ENCODE results near the gene RILPL1. TPM values are rescaled to one million over a fixed set of nuclear protein-coding genes. Genes with fewer than 3 reads are reported as not detected.
A peak's percentile ranks its signal among the peaks of the same experiment; 100 is the strongest.
"Not testable (repeated sequence)": the region's sequence is repeated elsewhere in the genome, so short reads cannot be mapped to it uniquely, and the experiment has no call there.

RILPL1 gene
- total RNA-seq, 1 experiment from 2014 or later: 18.8 TPM

- H3K4me1 ChIP-seq (ENCODE audit: insufficient read depth, low read length): no peaks in the 10 kb centered on the region
- H3F3A ChIP-seq (ENCODE audit: low read length, unreplicated experiment): no peaks in the 10 kb centered on the region
- H3K27ac ChIP-seq (ENCODE audit: low read length): no peak overlapping the region
- no peak overlapping the region for H3K4me3 ChIP-seq (ENCODE audit: low read length)
- no peak for DNase-seq
- no peak overlapping the region for H2AFZ ChIP-seq (ENCODE audit: low read length)
- BruUV-seq (replicated peaks): no TSS peak
- H3K9me3 ChIP-seq (ENCODE audit: low read length): no peaks in the 10 kb centered on the region
- no peak overlapping the region for H3K9ac ChIP-seq (ENCODE audit: low read length)
- intact Hi-C loops (cut with micrococcal nuclease): no loop called here
- TF ChIP-seq EZH2 (IDR thresholded peaks at IDR 0.05; ENCODE audit: low read length, unreplicated experiment) (no peak), EZH2phosphoT487 (IDR thresholded peaks at IDR 0.05; ENCODE audit: borderline replicate concordance, low read length) (no peak)
- TF ChIP-seq, protein P1, sequence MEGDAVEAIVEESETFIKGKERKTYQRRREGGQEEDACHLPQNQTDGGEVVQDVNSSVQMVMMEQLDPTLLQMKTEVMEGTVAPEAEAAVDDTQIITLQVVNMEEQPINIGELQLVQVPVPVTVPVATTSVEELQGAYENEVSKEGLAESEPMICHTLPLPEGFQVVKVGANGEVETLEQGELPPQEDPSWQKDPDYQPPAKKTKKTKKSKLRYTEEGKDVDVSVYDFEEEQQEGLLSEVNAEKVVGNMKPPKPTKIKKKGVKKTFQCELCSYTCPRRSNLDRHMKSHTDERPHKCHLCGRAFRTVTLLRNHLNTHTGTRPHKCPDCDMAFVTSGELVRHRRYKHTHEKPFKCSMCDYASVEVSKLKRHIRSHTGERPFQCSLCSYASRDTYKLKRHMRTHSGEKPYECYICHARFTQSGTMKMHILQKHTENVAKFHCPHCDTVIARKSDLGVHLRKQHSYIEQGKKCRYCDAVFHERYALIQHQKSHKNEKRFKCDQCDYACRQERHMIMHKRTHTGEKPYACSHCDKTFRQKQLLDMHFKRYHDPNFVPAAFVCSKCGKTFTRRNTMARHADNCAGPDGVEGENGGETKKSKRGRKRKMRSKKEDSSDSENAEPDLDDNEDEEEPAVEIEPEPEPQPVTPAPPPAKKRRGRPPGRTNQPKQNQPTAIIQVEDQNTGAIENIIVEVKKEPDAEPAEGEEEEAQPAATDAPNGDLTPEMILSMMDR (conservative IDR thresholded peaks at IDR 0.05; ENCODE audit: low read depth, low read length): no peak
- H3K9me2 ChIP-seq (replicated peaks; ENCODE audit: low read length): no peaks in the 10 kb centered on the region
- ATAC-seq: no peak
- no peak overlapping the region for H3K4me2 ChIP-seq (ENCODE audit: low read length)
- H3K79me2 ChIP-seq (ENCODE audit: low read length): no peaks in the 10 kb centered on the region
- CTCF ChIA-PET: no interaction called here
- H3K27me3 ChIP-seq (ENCODE audit: low read length): no peaks in the 10 kb centered on the region
- H4K20me1 ChIP-seq (ENCODE audit: low read length): no peaks in the 10 kb centered on the region
- POLR2A ChIA-PET (ENCODE audit: unreplicated experiment): no interaction called here
- H3K36me3 ChIP-seq (ENCODE audit: low read depth, low read length): no peaks in the 10 kb centered on the region
These were observed 38.9 kb upstream of the RILPL1 start for GRCh38 chr12:123572391-123572790.

DNA sequence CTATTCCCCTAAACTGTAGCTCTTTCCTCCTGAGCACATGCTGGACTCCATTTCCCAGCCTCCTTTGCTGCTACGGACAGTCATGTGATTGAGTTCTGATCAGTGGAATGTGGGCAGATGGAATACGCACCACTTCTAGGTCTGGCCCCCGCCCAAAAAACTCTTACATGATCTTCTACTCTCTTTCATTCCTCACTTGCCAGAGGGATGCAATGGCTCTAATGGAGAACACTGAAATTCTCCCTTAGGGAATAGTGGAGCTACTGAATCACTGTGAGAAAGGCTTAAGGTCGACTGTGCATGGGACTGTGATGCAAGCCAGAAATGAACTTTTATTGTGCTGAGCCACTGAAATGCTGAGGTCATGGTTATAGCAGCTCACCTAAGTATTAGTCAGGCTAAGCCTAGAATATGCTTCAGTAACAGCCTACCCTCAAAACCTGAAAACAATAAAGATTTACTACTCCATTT, 37.9 kb upstream of the RILPL1 start:
- Histone ChIP-seq H3K27me3 (ENCODE audit: low read length) (no peaks in the 10 kb centered on the region), H3F3A (ENCODE audit: low read length, unreplicated experiment) (no peaks in the 10 kb centered on the region), H4K20me1 (ENCODE audit: low read length) (no peaks in the 10 kb centered on the region), H3K9ac (ENCODE audit: low read length) (no peak overlapping the region), H3K9me2 (replicated peaks; ENCODE audit: low read length) (no peaks in the 10 kb centered on the region), H3K79me2 (ENCODE audit: low read length) (no peaks in the 10 kb centered on the region), H2AFZ (ENCODE audit: low read length) (0 out of 2 replicates have a peak overlapping the region, but pooled peaks have one; percentile 1), H3K36me3 (ENCODE audit: low read depth, low read length) (no peaks in the 10 kb centered on the region), H3K4me3 (ENCODE audit: low read length) (no peak overlapping the region), H3K4me1 (ENCODE audit: insufficient read depth, low read length) (no peaks in the 10 kb centered on the region), H3K9me3 (ENCODE audit: low read length) (no peaks in the 10 kb centered on the region), H3K27ac (ENCODE audit: low read length) (no peak overlapping the region), H3K4me2 (ENCODE audit: low read length) (no peak overlapping the region)
- ATAC-seq (no peak), DNase-seq (peak; percentile 35)
- ChIA-PET CTCF (interaction anchor here (0.5 kb wide), 1 partner anchor 201 kb away, joined by 3 read pairs; no protein-coding TSS in a partner anchor), POLR2A (ENCODE audit: unreplicated experiment) (no interaction called here)
- BruUV-seq (replicated peaks): no TSS peak
- intact Hi-C loops (cut with micrococcal nuclease): no loop called here
- TF ChIP-seq EZH2 (IDR thresholded peaks at IDR 0.05; ENCODE audit: low read length, unreplicated experiment) (no peak), EZH2phosphoT487 (IDR thresholded peaks at IDR 0.05; ENCODE audit: borderline replicate concordance, low read length) (no peak)
- TF ChIP-seq, protein P1 (conservative IDR thresholded peaks at IDR 0.05; ENCODE audit: low read depth, low read length): no peak

- H3K9ac ChIP-seq (ENCODE audit: low read length): no peak overlapping the region
- BruUV-seq (replicated peaks): no TSS peak
- H3K27ac ChIP-seq (ENCODE audit: low read length): no peak overlapping the region
- no peaks in the 10 kb centered on the region for H3K4me1 ChIP-seq (ENCODE audit: insufficient read depth, low read length)
- no peak for ATAC-seq
- H4K20me1 ChIP-seq (ENCODE audit: low read length): no peaks in the 10 kb centered on the region
- H3K4me2 ChIP-seq (ENCODE audit: low read length): no peak overlapping the region
- no peaks in the 10 kb centered on the region for H3F3A ChIP-seq (ENCODE audit: low read length, unreplicated experiment)
- intact Hi-C loops (cut with micrococcal nuclease): no loop called here
- DNase-seq: no peak
- H3K36me3 ChIP-seq (ENCODE audit: low read depth, low read length): no peaks in the 10 kb centered on the region
- H3K9me3 ChIP-seq (ENCODE audit: low read length): no peaks in the 10 kb centered on the region
- TF ChIP-seq EZH2phosphoT487 (IDR thresholded peaks at IDR 0.05; ENCODE audit: borderline replicate concordance, low read length): no peak
- TF ChIP-seq, protein P1 (conservative IDR thresholded peaks at IDR 0.05; ENCODE audit: low read depth, low read length): no peak
- POLR2A ChIA-PET (ENCODE audit: unreplicated experiment): no interaction called here
- H3K9me2 ChIP-seq (replicated peaks; ENCODE audit: low read length): no peaks in the 10 kb centered on the region
- H3K27me3 ChIP-seq (ENCODE audit: low read length): no peaks in the 10 kb centered on the region
- CTCF ChIA-PET: no interaction called here
- H3K4me3 ChIP-seq (ENCODE audit: low read length): no peak overlapping the region
- no peak overlapping the region for H2AFZ ChIP-seq (ENCODE audit: low read length)
- H3K79me2 ChIP-seq (ENCODE audit: low read length): no peaks in the 10 kb centered on the region
These were observed 25.9 kb upstream of the RILPL1 start for GRCh38 chr12:123559468-123559867.

GRCh38 chr12:123558487-123558886, 25.0 kb upstream of the RILPL1 start:
- H3F3A ChIP-seq (ENCODE audit: low read length, unreplicated experiment); intact Hi-C loops (cut with micrococcal nuclease); H3K4me1 ChIP-seq (ENCODE audit: insufficient read depth, low read length); H3K36me3 ChIP-seq (ENCODE audit: low read depth, low read length); H3K9me2 ChIP-seq (replicated peaks; ENCODE audit: low read length); DNase-seq; ATAC-seq; H3K27ac ChIP-seq (ENCODE audit: low read length); H3K27me3 ChIP-seq (ENCODE audit: low read length); POLR2A ChIA-PET (ENCODE audit: unreplicated experiment); H3K9me3 ChIP-seq (ENCODE audit: low read length); H3K4me3 ChIP-seq (ENCODE audit: low read length); CTCF ChIA-PET; H2AFZ ChIP-seq (ENCODE audit: low read length); H4K20me1 ChIP-seq (ENCODE audit: low read length); BruUV-seq (replicated peaks); H3K9ac ChIP-seq (ENCODE audit: low read length); H3K79me2 ChIP-seq (ENCODE audit: low read length); H3K4me2 ChIP-seq (ENCODE audit: low read length): not testable (repeated sequence)

All from PC-3 (cell line).